Stimulated activated CD8-positive, alpha-beta memory T cell treated with anti-CD3 and anti-CD28 coated beads, Interleukin-4, amount 100 ng/mL, for 24 hours (primary cell): Measurements from ENCODE around the gene KCNQ1.

ENCODE experiments used
- DNase-seq: peaks from one replicate; pipeline ENCODE4 v3.0.0-alpha.2; 2020; ENCODE audit warnings: low read depth

Gene KCNQ1

DNA sequence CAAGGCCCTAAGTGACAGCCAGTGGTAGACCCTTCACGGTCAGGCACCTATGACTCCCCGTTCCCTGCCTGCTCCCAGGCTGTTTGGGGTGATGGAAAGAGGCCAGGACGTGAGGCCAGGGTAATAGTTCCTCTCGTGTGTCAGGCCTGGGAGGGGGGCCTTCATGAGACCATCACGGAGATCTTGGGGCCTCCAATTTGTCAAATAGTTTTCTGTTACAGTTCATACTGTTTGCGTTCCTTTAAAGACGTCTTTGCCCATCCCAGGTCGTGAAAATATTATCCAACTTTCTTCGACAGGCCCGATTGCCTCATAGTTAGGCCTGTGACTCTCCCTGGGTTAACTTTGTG, 317.2 kb downstream of the KCNQ1 start:
- DNase-seq = no peak

DNA sequence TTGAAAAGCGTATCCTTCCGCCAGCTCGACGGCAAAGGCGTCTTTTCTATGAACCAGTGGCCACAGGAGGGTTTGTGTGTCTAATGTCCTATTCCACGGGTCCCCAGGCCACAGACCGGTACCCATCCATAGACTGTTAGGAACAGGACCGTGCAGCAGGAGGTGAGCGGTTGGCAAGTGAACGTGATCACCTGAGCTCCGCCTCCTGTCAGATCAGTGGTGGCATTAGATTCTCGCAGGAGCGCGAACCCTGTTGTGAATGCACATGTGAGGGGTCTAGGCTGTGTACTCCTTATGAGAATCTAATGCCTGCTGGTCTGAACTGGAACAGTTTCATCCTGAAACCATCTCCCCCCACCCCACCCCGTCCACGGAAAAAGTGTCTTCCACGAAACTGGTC, 317.6 kb downstream of the KCNQ1 start:
- no peak for DNase-seq

DNA sequence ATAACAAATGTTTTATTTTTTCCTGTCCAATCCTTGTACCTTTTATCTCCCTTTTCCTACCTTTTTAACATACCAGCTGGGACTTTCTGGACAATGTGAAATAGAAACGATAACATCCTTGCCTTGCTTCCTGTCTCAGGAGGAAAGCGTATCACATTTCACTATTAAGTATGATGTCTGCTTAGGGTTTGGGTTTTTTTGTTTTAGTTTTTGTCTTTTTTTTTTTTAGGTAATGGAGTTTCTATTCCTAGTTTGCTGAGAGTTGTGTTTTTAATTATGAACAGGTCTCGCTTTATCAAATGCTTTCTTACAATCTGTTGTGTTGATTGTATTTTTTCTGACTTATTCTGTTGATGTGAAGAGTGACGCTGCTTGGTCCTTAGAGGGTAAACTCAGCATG, 319.2 kb downstream of the KCNQ1 start:
- no peak for DNase-seq

DNA sequence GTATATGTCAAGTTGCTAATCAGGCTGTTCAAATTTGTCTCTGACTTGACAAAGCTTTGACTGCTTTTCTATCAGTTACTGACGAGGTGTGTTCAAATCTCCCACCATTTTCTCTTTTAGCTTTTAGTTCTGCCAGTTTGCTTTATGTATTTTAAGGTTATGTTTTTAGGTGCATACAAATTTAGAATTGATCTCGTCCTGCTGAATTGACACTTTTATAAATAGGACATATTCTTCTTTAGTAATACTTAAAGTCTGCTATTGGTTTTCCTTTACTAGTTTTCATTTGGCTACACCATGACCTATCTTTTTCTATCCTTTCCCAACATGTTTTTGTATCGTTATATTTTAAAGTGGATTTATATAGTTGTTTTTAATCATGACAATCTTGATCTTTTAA, 320.7 kb downstream of the KCNQ1 start:
- DNase-seq = no peak

DNA sequence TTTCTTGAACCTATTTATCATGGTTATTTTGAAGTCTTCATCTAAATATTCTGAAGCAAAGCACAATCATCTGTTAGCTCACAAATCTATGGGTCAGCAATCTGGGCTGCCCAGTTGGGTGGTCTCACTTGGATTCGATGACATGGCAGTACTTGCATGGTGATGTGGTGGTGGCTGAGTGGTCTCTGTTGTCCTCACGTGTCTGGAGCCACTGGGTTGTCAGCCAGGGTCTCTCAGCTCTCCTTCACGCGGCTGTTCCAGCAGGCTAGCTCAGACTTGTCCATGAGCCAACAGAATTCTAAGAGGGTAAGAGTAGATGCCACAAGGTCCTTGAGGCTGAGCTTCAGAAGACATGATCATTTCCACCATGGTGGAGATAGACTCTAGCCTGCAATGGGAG, 321.4 kb downstream of the KCNQ1 start:
- DNase-seq = no peak

DNA sequence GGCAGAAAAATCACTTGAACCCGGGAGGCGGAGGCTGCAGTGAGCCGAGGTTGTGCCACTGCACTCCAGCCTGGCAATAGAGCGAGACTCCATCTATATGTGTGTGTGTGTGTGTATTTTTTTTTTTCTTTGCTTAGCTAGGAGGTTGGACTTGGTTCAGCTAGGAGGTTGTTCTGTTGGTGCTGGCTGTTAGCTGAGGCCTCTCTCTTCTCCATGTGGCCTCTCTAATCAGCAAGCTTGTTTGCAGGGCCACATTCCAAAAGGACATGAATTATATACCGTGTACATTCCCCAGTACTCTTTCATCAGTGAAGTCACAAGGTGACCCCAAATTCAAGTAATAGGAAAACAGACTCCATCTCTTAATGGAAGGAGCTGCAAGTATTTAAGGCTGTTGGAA, 322.3 kb downstream of the KCNQ1 start:
- no peak for DNase-seq

DNA sequence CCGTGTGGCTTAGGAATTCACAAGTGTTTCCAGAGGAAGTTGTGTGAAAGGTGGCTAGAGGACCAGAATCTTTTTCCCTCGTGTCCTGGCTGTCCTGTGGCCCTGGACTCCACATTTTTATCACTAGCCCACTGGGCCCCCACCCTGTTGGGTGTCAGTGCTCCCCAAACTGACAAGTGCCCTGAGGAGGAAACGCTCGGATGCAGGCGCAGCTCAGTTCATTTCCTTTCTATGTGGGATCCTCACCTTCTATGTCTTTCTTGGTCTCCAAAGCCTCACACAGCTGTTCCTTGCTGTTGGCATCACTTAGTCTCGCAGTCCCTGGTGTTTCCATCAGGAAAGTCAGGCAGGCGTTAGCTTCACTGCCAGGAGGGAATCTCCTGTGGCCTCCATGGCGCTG, 323.0 kb downstream of the KCNQ1 start:
- DNase-seq = no peak

DNA sequence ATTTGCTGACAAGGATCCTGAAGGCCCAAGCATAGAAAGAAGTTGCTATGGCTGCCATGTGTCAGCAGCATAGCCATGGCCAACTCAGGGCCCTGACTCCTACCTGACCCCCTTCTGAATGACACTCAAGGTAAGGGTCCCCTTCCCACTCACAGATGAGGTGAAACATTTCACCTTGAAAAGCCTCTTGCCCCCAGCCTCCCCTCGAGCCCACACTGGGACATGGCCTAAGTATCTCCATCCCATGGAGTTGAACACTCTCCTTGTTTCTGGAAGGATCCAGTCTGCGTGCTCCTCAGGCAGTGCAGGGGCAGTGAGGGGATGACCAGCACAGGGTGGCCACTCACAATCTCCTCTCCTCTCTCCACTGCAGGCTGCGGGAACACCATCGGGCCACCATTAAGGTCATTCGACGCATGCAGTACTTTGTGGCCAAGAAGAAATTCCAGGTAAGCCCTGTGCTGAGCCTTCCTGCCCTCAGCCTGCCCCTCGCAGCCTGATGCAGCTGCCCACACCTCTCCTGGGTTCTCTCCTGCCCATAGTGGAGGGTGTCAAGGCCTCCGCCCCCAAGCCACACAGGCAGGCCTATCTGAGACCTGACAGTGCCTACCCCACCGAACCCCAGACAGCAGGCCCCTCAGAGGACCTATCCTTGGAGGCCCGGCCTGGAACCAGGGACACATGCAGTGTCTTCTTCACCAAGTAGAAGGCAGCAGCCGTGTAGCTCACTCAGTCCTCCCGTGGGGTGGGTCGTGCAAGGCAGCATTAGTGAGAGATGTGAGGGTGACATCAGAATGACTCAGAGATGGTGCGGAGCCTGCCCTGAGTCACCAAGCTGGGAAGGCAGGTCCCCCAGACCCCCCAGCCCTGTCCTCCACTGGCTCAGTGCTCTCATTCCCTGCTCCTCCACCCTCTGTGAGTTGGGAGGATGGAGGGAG, 323.9 kb downstream of the KCNQ1 start:
- no peak for DNase-seq

DNA sequence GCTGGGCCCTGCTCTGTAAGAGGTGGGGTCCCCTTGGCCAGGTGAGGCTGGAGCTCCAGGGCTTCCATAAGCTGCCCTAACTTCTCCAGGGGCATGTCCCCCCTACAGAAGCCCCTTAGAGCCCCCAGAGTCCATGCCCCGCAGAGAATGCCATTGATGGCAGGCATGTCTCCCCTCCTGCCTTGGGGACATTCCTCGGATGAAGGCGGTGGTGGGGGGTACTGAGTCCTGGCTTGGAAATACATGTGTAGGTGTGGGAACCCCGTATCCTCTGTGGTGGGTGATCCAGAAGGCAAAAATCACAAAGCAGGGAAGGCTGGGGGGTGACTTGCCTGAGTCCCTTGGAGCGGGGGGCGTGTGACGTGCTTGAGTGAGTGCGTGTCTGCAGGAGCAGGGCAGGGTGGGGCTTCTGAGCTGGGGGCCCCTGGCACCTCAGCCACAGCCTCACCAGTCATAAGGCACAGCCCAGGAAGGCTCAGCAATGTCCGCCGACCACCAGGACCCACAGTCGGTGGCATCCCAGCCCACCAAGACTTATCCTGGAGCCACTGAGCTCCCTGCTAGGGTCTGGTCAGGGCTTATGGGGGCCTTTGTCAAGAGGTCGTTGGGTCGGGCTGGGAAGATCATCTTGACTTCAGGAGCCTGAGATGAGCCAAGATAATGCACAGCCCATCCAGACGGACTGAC, 324.7 kb downstream of the KCNQ1 start:
- no peak for DNase-seq

DNA sequence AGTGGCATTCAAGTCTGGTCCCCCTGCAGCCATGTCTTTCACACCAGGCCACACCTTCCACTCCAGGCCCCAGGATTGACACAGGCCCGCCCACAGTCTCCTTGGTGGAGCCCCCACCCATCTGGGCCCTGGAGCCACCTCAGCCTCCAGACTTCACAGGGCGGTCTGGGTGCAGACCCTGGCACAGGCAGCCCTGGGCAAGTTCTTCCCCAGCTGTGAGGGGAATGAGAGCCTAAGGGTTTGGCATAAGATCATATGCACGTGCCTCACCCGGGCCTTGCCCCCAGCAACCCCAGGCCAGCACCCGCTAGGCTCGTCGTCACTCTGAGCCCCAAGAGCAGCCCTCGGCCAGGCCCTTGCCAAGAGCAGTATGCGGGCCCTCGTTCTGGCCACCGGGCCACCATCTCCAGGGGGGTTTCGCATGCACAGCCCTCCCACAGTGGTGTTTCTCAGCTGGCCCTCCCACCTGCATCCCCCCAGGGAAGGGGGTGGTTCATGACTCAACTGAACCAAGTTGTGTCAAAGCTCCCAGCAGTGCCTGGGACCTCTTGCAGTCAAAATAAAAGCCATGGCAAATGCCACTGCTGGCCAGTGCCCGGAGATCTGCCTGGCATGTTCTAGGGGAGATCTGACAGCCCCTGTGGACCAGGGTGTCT, 325.4 kb downstream of the KCNQ1 start:
- no peak for DNase-seq

DNA sequence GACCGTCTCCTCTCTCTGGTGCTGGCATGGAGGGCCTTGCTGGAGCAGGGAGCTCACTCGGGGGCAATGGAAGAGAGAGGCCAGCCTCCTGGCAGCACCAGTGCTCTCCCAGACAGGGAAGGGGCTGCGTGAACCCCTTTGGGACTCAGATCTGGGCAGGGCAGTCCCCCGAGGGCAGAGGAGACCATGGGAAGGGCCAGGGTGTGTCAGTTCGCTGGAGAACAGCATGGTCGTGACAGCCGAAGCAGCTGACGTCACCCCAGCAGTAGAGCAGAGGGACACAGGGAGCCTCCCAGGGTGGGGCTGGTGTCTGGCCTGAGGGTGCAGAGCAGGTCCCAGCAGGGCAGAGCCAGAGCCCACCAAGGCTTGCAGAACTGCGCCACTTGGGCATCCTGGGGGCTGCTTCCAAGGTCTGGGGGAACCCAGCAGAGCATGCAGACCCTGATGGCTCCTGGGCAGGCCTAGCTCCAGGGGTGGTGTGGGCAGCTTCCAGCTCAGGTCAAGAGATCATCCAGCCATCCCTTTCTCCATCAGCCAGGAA, 326.0 kb downstream of the KCNQ1 start:
- DNase-seq = no peak

DNA sequence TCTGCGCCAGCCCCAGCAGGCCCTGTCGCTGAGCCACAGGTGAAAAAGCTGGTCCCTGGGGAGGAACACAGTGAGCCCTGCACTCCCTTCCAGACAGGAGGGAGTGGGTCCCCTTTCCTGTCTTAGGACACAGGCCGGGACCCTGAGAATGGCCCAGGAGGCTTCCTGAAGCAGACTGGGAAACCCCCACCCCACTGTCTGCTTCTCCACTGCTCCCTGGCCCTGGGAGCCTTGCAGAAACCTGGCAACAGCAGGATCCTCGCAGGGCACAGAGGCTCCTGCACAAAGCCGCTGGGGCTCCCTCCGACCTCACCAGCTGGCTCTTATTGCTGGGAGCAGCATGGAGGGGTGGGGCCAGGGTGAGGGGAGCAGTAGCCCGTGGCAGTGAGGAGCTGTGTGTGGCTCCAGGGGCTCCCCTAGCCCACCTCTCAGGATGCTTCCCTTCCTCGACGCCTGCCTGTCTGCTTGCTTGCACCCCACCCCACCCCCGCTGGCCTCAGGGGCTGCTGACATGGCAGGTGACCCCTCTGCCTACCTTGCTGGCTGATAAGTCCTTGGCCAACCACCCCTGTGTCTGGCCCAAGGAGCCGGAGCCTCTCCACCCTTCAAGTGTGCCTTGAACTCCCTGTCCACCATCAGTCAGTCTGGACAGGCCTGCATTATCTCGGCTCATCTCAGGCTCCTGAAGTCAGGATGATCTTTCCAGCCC, 327.1 kb downstream of the KCNQ1 start:
- no peak for DNase-seq

DNA sequence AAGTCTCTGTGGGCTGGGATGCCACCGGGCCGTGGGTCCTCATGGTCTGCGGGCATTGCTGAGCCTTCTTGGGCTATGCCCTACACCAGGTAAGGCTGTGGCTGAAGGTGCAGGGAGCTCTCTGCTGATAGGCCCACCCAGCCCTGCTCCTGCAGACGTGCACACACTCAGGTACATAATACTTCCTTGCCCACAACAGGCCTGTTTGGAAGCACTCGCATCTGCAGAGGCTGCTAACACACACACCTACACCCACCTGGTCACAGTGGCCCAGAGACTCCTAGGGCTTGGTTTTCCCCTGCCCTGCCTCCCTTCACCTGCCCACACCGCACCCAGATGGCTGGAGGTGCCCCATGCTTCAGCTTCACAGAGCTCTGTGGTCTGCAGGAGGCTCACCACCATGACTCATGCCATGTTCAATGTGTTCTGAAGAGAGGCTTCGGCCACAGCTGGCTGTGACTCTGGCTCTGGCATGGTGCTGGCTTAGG, 327.8 kb downstream of the KCNQ1 start:
- no peak for DNase-seq

DNA sequence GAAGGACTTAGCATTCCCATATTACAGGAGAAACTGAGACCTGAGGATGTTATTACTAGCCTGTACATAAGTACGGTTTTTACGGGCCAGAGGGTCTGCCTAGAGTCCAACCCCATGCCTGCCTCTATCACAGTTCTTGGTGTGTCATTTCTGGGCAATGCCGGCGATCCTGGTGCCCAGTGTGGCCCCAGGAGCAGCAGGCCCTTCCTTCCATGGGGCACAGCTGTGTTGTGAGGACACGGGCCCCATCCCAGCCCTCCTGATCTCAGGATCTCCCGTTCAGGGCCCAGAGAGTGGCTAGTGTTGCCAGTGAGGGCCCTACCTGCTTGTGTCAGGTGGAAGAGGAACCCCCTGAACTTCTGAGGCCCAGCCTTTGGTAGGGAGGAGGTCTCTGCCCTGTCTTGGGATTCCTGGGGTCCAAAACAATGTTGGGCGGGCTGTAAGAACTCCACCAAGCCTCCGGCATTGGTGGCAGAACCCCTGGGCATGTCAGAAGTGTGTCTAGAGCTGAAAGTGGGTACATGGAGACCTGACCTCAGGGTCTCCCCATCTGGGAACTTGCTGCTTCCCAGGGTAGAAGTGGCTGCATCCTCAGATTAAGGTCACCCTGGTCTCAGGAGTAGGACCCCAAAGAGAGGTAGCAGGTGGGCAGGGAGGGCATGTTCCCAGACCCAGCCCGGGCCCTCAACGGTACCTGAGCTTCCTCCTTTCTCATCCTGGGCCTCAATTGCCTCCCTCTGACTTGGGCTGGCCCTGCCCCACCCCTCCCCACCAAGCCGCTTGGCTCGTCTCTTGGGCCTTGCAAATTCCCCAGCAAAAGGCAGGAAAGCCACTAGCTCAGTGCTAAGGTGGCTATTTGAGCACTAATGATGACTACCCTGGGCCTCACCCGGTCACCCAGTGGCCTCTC, 329.6 kb downstream of the KCNQ1 start:
- DNase-seq = no peak

DNA sequence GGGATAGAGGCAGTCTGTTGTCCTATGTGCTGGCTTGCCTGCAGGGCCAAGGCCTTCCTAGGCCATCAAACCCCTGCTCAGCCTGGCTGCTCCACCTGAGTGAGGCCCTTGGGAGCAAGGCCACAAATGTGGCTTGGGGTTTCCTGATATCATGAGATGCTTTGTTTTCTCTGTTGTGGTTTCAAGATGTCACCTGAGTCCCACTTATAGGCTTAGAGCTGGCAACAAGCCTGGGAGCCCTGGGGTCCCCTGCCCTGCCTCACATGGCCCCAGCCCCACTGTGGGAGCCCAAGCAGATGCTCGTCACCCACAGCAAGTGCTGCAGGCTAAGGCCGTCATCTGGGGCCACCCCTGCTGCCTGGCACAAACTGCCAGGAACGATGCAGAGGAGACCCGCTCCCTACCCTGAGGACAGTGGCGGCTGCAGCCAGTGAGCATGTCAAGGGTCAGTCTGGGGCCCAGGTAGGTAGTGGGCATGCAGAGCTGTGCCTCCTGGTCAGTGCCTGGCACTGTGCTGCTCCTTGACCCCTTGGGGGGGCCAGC, 330.3 kb downstream of the KCNQ1 start:
- DNase-seq = no peak

DNA sequence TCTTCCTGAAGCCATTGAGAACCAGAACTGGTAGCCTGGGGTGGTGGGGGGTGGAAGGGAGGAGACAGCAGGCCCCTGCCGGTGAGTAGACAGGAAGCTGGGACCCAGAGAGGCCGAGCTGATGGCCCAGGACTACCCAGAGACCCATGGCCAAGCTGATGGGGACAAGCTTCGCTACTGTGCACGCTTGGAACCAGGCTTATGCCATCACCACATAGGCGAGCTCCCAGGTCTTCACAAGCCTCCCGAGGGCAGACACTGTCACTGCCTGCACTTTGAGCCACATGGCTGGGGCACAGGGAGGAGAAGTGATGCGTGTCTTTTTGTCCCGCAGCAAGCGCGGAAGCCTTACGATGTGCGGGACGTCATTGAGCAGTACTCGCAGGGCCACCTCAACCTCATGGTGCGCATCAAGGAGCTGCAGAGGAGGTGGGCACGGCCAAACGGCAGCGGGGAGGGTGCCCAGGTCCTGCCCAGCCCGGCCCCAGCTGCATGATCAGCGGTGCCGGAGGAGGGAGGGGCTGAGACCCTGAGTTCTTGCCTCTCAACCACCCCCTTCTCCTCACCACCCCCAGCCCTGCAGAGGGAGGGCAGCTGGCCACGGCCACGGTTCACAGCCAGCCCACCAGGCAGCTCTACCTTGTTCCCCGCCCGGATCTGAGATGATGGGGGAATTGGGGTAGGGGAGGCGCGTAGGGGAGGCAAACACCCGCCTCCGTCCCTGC, 331.0 kb downstream of the KCNQ1 start:
- no peak for DNase-seq

DNA sequence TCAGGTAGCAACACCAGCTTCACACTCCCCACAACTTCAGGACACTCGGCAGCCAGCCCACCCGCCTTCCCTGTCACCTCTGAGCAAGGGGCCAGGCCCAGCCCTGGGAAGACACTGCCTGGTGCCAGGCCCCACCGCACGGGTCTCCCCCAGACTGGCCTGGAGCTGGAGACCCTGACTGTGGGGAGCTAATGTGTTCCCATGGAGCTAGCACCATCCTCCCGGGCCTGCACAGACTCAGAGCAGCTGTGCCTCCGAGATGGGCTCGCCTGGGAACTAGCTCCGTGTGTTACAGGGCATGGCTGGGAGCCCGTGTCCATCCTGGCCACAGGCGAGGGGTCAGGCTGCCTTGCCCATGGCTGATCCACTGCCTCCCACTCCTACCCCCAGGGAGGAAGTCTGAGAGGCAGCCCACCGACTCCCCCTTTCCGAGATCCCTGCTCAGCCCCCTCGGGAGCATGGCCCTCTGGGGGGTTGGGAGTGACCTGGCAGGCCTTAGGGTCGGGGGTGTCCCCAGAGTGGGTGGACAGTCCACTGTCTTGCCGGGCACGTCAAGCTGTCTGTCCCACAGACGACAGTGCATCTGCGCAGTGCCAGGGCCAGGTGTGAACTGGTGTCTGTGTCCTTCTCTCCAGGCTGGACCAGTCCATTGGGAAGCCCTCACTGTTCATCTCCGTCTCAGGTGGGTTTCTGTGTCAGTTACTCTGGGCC, 331.7 kb downstream of the KCNQ1 start:
- DNase-seq = no peak

DNA sequence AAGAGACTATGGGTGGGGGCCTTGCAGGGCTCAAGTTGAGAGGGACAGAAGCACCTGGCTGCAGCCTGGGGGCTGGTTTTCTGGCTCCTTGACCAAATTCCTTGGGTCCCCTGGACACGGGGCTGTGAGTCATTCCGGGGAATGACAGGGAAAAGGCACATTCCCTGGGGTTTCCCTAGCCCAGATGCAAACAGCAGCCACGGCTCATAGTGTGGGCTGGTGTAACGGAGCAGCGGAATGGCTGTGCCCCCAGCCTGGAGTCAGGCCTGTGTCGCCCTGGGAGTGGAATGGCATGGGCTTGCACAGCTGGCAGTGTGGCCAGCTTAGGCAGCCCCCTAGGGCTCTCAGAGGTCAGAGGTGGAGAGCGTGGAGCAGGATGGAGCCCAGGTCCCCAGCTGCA, 332.6 kb downstream of the KCNQ1 start:
- DNase-seq = no peak
